ENCODE data around the gene TFAP2E. TPM values are rescaled to one million over a fixed set of nuclear protein-coding genes. Genes with fewer than 3 reads are reported as not detected.

TFAP2E gene
- total RNA-seq, 3 donors from 2014 or later (not counting 1 experiment from before 2014, with no cell fraction given) = 6.6 to 7.3 (median 6.9) TPM

- intact Hi-C loops (cut with micrococcal nuclease) = no loop called here
- peaks cover 38 to 64% of the 10 kb centered on the region in 2 donors for H3K4me1 Mint-ChIP-seq
- H3K36me3 Mint-ChIP-seq = no peaks in the 10 kb centered on the region
- WGBS (ENCODE audit: insufficient coverage) = 0% methylated on average over 33 of the region's 39 CpGs
- Histone ChIP-seq H3K27ac (ENCODE audit: low read length) (peak within 1 kb of the TSS; percentile 67), H3K27me3 (ENCODE audit: control insufficient read depth, insufficient read depth, low read length) (no peaks in the 10 kb centered on the region), H3K9me3 (ENCODE audit: control insufficient read depth, insufficient read depth, low read length) (no peaks in the 10 kb centered on the region), H3K36me3 (ENCODE audit: control insufficient read depth, insufficient read depth, low read length) (peaks cover 18% of the 10 kb centered on the region), H3K4me1 (ENCODE audit: control insufficient read depth, insufficient read depth, low read length) (peaks cover 22% of the 10 kb centered on the region), H3K4me3 (ENCODE audit: low read length) (peak within 1 kb of the TSS; percentile 71)
- no peaks in the 10 kb centered on the region for H3K27me3 Mint-ChIP-seq (ENCODE audit: low read depth in 2 of 2)
- H3K27ac Mint-ChIP-seq = peak within 1 kb of the TSS; percentile 93 to 96
- ATAC-seq (peak; percentile 78 to 88 (median 78)), DNase-seq (no peak)
- peak within 1 kb of the TSS; percentile 97 for H3K4me3 Mint-ChIP-seq
- TF ChIP-seq, protein P1, sequence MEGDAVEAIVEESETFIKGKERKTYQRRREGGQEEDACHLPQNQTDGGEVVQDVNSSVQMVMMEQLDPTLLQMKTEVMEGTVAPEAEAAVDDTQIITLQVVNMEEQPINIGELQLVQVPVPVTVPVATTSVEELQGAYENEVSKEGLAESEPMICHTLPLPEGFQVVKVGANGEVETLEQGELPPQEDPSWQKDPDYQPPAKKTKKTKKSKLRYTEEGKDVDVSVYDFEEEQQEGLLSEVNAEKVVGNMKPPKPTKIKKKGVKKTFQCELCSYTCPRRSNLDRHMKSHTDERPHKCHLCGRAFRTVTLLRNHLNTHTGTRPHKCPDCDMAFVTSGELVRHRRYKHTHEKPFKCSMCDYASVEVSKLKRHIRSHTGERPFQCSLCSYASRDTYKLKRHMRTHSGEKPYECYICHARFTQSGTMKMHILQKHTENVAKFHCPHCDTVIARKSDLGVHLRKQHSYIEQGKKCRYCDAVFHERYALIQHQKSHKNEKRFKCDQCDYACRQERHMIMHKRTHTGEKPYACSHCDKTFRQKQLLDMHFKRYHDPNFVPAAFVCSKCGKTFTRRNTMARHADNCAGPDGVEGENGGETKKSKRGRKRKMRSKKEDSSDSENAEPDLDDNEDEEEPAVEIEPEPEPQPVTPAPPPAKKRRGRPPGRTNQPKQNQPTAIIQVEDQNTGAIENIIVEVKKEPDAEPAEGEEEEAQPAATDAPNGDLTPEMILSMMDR (IDR thresholded peaks at IDR 0.05) = no peak
- H3K9me3 Mint-ChIP-seq = no peaks in the 10 kb centered on the region
Observed at GRCh38 chr1:35557118-35557610, 15.9 kb upstream of the TFAP2E start, which contains the start of gene KIAA0319L. Gene KIAA0319L, minus strand, starts transcription at chr1:35557403. Its CDS starts 2,912 bp downstream, at chr1:35554491.

- Histone ChIP-seq H3K27ac (ENCODE audit: low read length) (peak within 1 kb of the TSS; percentile 67), H3K9me3 (ENCODE audit: control insufficient read depth, insufficient read depth, low read length) (no peaks in the 10 kb centered on the region), H3K4me1 (ENCODE audit: control insufficient read depth, insufficient read depth, low read length) (peaks cover 22% of the 10 kb centered on the region), H3K27me3 (ENCODE audit: control insufficient read depth, insufficient read depth, low read length) (no peaks in the 10 kb centered on the region), H3K36me3 (ENCODE audit: control insufficient read depth, insufficient read depth, low read length) (peaks cover 13% of the 10 kb centered on the region), H3K4me3 (ENCODE audit: low read length) (peak within 1 kb of the TSS; percentile 71)
- H3K9me3 Mint-ChIP-seq = no peaks in the 10 kb centered on the region
- no peaks in the 10 kb centered on the region for H3K36me3 Mint-ChIP-seq
- peak within 1 kb of the TSS; percentile 97 for H3K4me3 Mint-ChIP-seq
- intact Hi-C loops (cut with micrococcal nuclease) = no loop called here
- ATAC-seq = peak; percentile 91 to 97 (median 94)
- H3K4me1 Mint-ChIP-seq = peaks cover 38 to 66% of the 10 kb centered on the region in 2 donors
- TF ChIP-seq, protein P1 (IDR thresholded peaks at IDR 0.05) = no peak
- WGBS (ENCODE audit: insufficient coverage) = under 1% methylated on average over 58 of the region's 58 CpGs
- peak within 1 kb of the TSS; percentile 93 to 96 for H3K27ac Mint-ChIP-seq
- no peaks in the 10 kb centered on the region for H3K27me3 Mint-ChIP-seq (ENCODE audit: low read depth in 2 of 2)
- DNase-seq = peak; percentile 93 to 97
Observed at GRCh38 chr1:35557611-35558373, 15.3 kb upstream of the TFAP2E start, which contains the start of gene NCDN. Gene NCDN, plus strand, starts transcription at chr1:35557799. Its CDS starts 392 bp downstream, at chr1:35558191.

- Histone ChIP-seq H3K9me3 (ENCODE audit: control insufficient read depth, insufficient read depth, low read length) (no peaks in the 10 kb centered on the region), H3K27ac (ENCODE audit: low read length) (peak overlapping the region; percentile 67), H3K4me1 (ENCODE audit: control insufficient read depth, insufficient read depth, low read length) (peaks cover 22% of the 10 kb centered on the region), H3K27me3 (ENCODE audit: control insufficient read depth, insufficient read depth, low read length) (no peaks in the 10 kb centered on the region), H3K4me3 (ENCODE audit: low read length) (peak overlapping the region; percentile 71), H3K36me3 (ENCODE audit: control insufficient read depth, insufficient read depth, low read length) (peaks cover 5% of the 10 kb centered on the region)
- no peaks in the 10 kb centered on the region for H3K36me3 Mint-ChIP-seq
- H3K27me3 Mint-ChIP-seq (ENCODE audit: low read depth in 2 of 2) = no peaks in the 10 kb centered on the region
- H3K27ac Mint-ChIP-seq = peak overlapping the region; percentile 93 to 96
- 42% methylated on average over 24 of the region's 26 CpGs for WGBS (ENCODE audit: insufficient coverage)
- H3K4me3 Mint-ChIP-seq = peak overlapping the region; percentile 97
- H3K4me1 Mint-ChIP-seq = peaks cover 33 to 62% of the 10 kb centered on the region in 2 donors
- intact Hi-C loops (cut with micrococcal nuclease) = no loop called here
- DNase-seq = peak in 1 of 2 donors; percentile 58
- H3K9me3 Mint-ChIP-seq = no peaks in the 10 kb centered on the region
- ATAC-seq = no peak
- TF ChIP-seq, protein P1 (IDR thresholded peaks at IDR 0.05) = no peak
Observed at GRCh38 chr1:35558374-35559316, 14.5 kb upstream of the TFAP2E start.

Measured in natural killer cell (primary cell).